ENCODE measurements around the gene SULT1A1.

GRCh38 chr16:28592979-28593553 lies 16.8 kb downstream of the SULT1A1 start:
- TF ChIP-seq SUZ12 (IDR thresholded peaks at IDR 0.05; ENCODE audit: extremely low read depth, insufficient read depth, insufficient read length) (no peak), YY1 (IDR thresholded peaks at IDR 0.05; ENCODE audit: insufficient read depth, insufficient read length) (no peak)

Measured in NT2/D1 (cell line).